HFF-Myc (cell line): ENCODE measurements around the gene STK24.
A peak's percentile ranks its signal among the peaks of the same experiment; 100 is the strongest.

Source experiments
- DNase-seq: peaks from one replicate; pipeline ENCODE4 v3.0.0-alpha.2; 2011; ENCODE audit warnings: low read depth; ENCODE audit errors: extremely low read depth
- H3K4me3 ChIP-seq: replicated peaks from 2 replicates; pipeline ENCODE4 v1.5.1; 2011; ENCODE audit warnings: low read depth, mild to moderate bottlenecking, control low read depth, low read length
- TF ChIP-seq, protein P1 (sequence below): IDR thresholded peaks from 2 replicates; pipeline ENCODE4 v1.5.1; 2012; ENCODE audit warnings: mild to moderate bottlenecking, low read depth, low read length, control low read depth; ENCODE audit errors: missing control alignments

STK24 gene

DNA sequence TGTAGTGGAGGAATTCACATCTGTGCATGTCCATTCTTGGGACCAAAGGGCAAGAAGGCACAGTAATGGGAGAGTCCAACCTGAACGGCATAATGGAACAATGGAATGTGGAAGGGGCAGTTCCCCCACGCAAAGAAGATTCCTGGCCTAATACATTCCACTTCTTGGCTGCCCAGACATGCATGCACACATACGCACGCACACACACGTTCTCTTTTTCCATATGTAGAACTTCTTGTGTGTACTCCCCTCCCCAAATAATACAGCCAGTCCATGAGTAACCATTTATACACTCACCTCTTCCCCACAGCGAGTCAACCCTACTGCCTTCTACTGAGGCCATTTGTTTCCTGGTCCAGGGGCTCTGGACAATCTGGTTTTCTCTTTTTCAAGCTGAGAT lies 6.0 kb upstream of the STK24 start:
- no peak for DNase-seq
- H3K4me3 ChIP-seq = no peak overlapping the region
- TF ChIP-seq, protein P1, sequence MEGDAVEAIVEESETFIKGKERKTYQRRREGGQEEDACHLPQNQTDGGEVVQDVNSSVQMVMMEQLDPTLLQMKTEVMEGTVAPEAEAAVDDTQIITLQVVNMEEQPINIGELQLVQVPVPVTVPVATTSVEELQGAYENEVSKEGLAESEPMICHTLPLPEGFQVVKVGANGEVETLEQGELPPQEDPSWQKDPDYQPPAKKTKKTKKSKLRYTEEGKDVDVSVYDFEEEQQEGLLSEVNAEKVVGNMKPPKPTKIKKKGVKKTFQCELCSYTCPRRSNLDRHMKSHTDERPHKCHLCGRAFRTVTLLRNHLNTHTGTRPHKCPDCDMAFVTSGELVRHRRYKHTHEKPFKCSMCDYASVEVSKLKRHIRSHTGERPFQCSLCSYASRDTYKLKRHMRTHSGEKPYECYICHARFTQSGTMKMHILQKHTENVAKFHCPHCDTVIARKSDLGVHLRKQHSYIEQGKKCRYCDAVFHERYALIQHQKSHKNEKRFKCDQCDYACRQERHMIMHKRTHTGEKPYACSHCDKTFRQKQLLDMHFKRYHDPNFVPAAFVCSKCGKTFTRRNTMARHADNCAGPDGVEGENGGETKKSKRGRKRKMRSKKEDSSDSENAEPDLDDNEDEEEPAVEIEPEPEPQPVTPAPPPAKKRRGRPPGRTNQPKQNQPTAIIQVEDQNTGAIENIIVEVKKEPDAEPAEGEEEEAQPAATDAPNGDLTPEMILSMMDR = no peak

DNA sequence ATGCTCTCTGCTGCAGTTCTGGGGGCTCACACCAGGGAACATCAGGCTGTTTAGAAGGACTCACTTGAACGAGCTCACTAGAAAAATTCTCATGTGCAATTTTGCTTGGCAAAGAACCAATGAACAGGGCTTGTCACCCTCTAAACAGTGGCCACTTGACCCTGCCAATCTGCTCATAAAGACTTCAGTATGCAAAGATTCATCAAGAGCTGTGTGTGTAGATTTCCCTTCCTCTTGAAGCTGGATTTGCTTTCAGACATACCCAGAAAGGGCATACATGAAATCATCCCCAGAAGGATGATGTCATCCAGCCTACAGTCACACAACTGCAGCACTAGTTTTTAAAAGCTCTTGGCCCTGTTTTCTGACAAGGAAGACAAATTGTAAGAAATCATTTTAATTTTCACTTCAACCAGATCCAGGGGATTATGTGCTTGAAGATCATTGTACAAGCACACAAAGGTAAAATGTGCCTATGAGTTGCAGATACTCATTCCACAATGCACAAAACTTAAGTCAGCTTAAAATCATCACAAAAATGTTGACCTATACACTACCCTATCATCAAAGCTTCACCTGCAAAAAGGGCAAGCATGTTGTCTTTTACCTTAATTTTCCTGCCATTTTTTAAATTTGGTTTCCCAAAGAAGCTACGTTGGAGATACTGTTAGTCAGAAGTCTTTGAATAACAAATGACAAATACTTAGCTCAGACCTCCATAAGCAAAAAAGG lies 5.2 kb upstream of the STK24 start:
- TF ChIP-seq, protein P1 = no peak
- no peak for DNase-seq
- H3K4me3 ChIP-seq = no peak overlapping the region

GRCh38 chr13:98581381-98581780 lies 4.5 kb upstream of the STK24 start:
- TF ChIP-seq, protein P1 = no peak

DNA sequence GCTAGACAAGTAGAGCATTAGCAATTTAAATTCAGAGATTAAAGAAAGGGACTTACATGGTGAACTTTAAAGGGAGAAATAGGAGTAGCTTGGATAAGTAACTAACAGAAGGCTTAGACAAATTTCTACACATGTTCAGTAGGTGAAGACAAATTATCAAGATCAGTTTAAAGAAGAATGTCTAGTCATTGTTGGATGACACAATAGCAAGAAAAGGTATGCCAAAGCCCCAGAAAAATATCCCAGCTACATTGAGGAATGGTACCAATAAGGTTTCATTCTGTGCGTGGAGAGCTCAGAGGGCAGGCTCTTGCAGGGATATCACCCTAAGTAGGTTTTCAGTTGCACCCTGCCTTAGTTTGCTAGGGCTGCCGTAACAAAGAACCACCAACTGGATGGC lies 3.5 kb upstream of the STK24 start:
- no peak for DNase-seq
- no peak overlapping the region for H3K4me3 ChIP-seq
- TF ChIP-seq, protein P1 = no peak

More at GRCh38 chr13:98581381-98581780, 4.5 kb upstream of the STK24 start:
- no peak overlapping the region for H3K4me3 ChIP-seq
- no peak for DNase-seq

- TF ChIP-seq, protein P1 = no peak
- no peak for DNase-seq
- peak overlapping the region; percentile 54 for H3K4me3 ChIP-seq
Measured at GRCh38 chr13:98577836-98578285, 954 bp upstream of the STK24 start.

DNA sequence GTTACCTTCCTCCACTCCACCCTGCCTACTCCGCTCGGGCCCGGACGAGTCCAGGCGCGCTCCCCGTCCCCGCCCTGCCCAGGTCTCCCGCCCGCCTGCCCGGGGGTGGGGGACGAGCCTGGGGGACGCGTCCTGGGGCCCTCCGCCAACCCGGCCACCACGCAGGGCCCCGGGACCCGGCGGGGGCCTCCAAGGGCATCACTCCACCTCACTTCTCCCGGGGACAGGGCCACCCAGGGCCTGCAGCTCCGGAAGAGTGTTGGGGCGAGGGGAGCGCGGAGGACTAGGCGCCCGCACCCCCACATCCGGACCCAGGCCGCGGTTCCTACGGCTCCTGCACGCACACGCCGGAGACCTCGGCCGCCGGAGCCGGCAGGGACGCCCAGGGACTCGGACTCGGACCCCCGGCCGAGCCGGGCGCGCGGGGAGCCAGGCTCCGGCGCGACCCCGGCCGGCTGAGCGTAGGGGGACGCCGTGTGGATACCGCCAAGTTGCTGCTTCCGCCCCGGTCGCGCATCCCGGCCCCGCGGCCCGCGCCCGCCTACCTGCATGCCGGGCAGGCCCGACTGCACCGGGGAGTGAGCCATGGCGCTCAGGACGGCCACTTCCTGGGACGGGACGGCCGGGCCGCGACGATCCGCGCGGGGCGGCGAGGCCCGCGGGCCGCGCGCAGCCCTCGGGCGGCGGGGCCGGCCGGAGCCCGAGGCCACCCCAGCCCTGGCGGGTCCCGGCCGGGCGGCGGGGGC lies 534 bp downstream of the STK24 start:
- TF ChIP-seq, protein P1 = no peak
- DNase-seq = no peak
- H3K4me3 ChIP-seq = peak overlapping the region; percentile 86
